Esophagus muscularis mucosa (tissue), 4 donors: Measurements from ENCODE around the gene GADL1. TPM values are rescaled to one million over a fixed set of nuclear protein-coding genes. Genes with fewer than 3 reads are reported as not detected.

Experiments used
- DNase-seq: peaks from one replicate; pipeline ENCODE4 v3.0.0-alpha.2; 2017; ENCODE audit errors: extremely low spot score
- H3K27ac ChIP-seq, 4 donors: fragments of 200-600 bp; sonication (generic); replicated peaks in 1 of 4; 1 replicate in 3 of 4; 2 replicates in 1 of 4; pipeline ENCODE4 v1.5.1; 2016 to 2019; ENCODE audit warnings: mild to moderate bottlenecking in 1 of 4
- H3K27me3 ChIP-seq, 4 donors: fragments of 200-600 bp; sonication (generic); one replicate each; pipeline versions ENCODE4 v1.5.1 to v1.6.0; 2016 to 2019
- H3K36me3 ChIP-seq, 4 donors: fragments of 200-600 bp; sonication (generic); one replicate each; pipeline ENCODE4 v1.5.1; 2016 to 2019
- H3K4me1 ChIP-seq, 4 donors: fragments of 200-600 bp; sonication (generic); one replicate each; pipeline ENCODE4 v1.5.1; 2016 to 2019
- H3K4me3 ChIP-seq, 4 donors: fragments of 200-600 bp; sonication (generic); 1 replicate in 2 of 4; 2 replicates in 2 of 4; pipeline ENCODE4 v1.5.1; 2016 to 2019; ENCODE audit warnings: mild to moderate bottlenecking in 4 of 4, moderate library complexity in 1 of 4
- H3K9me3 ChIP-seq, 4 donors: fragments of 200-600 bp; sonication (generic); 1 replicate in 3 of 4; 2 replicates in 1 of 4; pipeline ENCODE4 v1.5.1; 2016 to 2019
- CTCF ChIP-seq, 3 experiments: fragments of 200-600 bp in 2 of 3; fragments of 450-650 bp in 1 of 3; sonication (generic) in 2 of 3; IDR thresholded peaks; one replicate each; pipeline ENCODE4 v1.5.1; 2017 to 2019; ENCODE audit warnings: antibody characterized with exemption in 3 of 3, mild to moderate bottlenecking in 2 of 3, moderate library complexity in 1 of 3
- EP300 ChIP-seq: sonication (generic); formaldehyde crosslinking; IDR thresholded peaks from one replicate; pipeline ENCODE4 v1.6.1; 2017; ENCODE audit warnings: antibody characterized with exemption
- POLR2A ChIP-seq: fragments of 450-650 bp; IDR thresholded peaks from one replicate; pipeline ENCODE4 v1.6.1; 2017; ENCODE audit warnings: antibody characterized with exemption, moderate library complexity, mild to moderate bottlenecking, low read depth
- POLR2AphosphoS5 ChIP-seq, 2 donors: sonication (generic); formaldehyde crosslinking; IDR thresholded peaks; one replicate each; pipeline ENCODE4 v1.6.1; 2017; ENCODE audit warnings: antibody characterized with exemption in 2 of 2
- WGBS: methylation state at CpG from one replicate; pipeline ENCODE4 v1.1.5; 2018; 5-methylcytosine and 5-hydroxymethylcytosine counted together
- intact Hi-C: fragments of 100-400 bp; cut with DNase I; formaldehyde crosslinking; loops from one replicate; pipeline ENCODE4 v1.15.1; 2023
- total RNA-seq, 4 donors: library from RNA; depleted of rRNA; stranded (reverse); fragments of >200 nt; gene quantifications; one replicate each; pipeline versions ENCODE4 v1.1.0 to v1.2.1, GENCODE V29; 2016

The GADL1 gene
- total RNA-seq, 4 donors from 2014 or later: 1.7 to 4.6 (median 3.0) TPM

GRCh38 chr3:30872879-30873278 lies 21.6 kb downstream of the GADL1 start:
- H3K27ac ChIP-seq: no peak overlapping the region

DNA sequence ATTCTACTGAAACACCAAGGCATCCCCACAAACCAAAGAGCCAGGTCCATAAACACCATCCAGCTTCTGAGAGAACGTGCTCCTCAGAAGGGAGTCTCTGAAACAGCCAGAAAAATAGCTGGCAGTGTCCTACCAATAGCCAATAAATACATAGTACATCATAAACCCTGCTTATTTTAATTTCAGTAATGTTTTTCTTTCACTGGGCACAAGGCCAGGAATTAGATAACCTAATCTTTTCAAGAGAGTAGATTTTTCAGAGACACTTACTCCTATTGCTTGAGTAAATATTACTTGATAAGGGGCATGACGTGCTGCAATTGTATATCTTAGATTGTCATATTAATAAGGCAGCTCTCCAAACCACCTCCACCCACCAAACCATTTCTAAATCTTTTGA lies 22.7 kb downstream of the GADL1 start:
- WGBS: 48% methylated on average over 2 of the region's 2 CpGs
- TF ChIP-seq POLR2AphosphoS5 (IDR thresholded peaks at IDR 0.05): no peak
- TF ChIP-seq EP300: no peak
- TF ChIP-seq POLR2A: no peak
- no peak for TF ChIP-seq CTCF (IDR thresholded peaks at IDR 0.05)
- Histone ChIP-seq H3K4me1 (peaks cover 0 to 34% (median 25%) of the 10 kb centered on the region in 4 donors), H3K9me3 (no peaks in the 10 kb centered on the region), H3K36me3 (no peaks in the 10 kb centered on the region), H3K27ac (peak overlapping the region in 1 of 4 donors; percentile 1), H3K27me3 (no peaks in the 10 kb centered on the region), H3K4me3 (no peak overlapping the region)
- intact Hi-C loops: no loop called here
- no peak for DNase-seq

More at GRCh38 chr3:30872879-30873278, 21.6 kb downstream of the GADL1 start:
- intact Hi-C loops: no loop called here
- no peaks in the 10 kb centered on the region for H3K9me3 ChIP-seq
- TF ChIP-seq CTCF (IDR thresholded peaks at IDR 0.05) (no peak), EP300 (no peak), POLR2A (no peak), POLR2AphosphoS5 (IDR thresholded peaks at IDR 0.05) (no peak)
- no peaks in the 10 kb centered on the region for H3K27me3 ChIP-seq
- H3K4me1 ChIP-seq: peaks cover 0 to 29% (median 23%) of the 10 kb centered on the region in 4 donors
- DNase-seq: no peak
- no peaks in the 10 kb centered on the region for H3K36me3 ChIP-seq
- H3K4me3 ChIP-seq: no peak overlapping the region

DNA sequence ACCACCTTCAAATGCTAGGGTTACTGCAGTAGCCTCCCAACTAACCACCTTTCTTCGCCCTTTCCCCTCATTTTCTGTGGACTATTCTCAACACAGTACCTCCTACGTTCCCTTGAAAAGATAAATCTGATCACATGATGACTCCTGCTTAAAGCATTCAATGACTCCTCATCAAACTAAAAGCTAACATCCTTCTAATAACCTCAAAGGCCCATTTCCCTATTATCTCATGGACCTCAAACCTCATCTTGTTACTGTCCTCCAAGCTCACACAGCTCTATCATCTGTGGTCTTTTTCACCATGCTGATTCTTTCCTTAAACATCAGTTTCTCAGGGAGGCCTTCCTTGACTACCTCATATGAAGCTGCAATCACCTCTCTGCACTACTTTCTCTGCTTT lies 29.6 kb downstream of the GADL1 start:
- intact Hi-C loops: no loop called here
- H3K4me1 ChIP-seq: peaks cover 3 to 36% (median 26%) of the 10 kb centered on the region in 4 donors
- no peaks in the 10 kb centered on the region for H3K9me3 ChIP-seq
- no peaks in the 10 kb centered on the region for H3K27me3 ChIP-seq
- H3K36me3 ChIP-seq: no peaks in the 10 kb centered on the region
- no peak for TF ChIP-seq POLR2A
- no peak for TF ChIP-seq EP300
- TF ChIP-seq CTCF (IDR thresholded peaks at IDR 0.05): no peak
- TF ChIP-seq POLR2AphosphoS5 (IDR thresholded peaks at IDR 0.05): no peak
- H3K4me3 ChIP-seq: no peak overlapping the region
- DNase-seq: no peak
- WGBS: 88% methylated on average over 2 of the region's 2 CpGs
- peak overlapping the region in 2 of 4 donors; percentile 49 to 50 for H3K27ac ChIP-seq

DNA sequence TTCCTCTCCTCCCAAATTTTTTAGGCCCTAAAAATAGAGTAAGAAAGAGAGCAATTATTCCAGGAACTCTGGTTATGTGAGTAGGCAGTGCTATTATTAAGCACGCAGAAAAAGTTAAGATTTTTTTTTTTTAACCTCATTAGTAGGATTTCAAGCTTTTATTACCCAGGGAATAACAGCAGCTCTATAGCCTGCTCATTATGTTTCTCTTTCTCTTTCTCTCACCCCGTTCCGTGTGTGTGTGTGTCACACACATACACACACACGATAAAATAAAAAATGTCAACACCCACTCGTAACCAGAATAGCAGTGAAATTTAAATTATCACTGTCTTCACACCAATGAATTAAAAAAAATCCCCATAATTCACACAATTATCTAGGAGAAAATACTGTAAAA lies 30.3 kb downstream of the GADL1 start:
- Histone ChIP-seq H3K36me3 (no peaks in the 10 kb centered on the region), H3K27me3 (no peaks in the 10 kb centered on the region), H3K4me1 (peaks cover 3 to 34% (median 24%) of the 10 kb centered on the region in 4 donors), H3K27ac (peak overlapping the region in 2 of 4 donors; percentile 49 to 50), H3K4me3 (peak overlapping the region in 1 of 4 donors; percentile 13), H3K9me3 (no peaks in the 10 kb centered on the region)
- TF ChIP-seq POLR2AphosphoS5 (IDR thresholded peaks at IDR 0.05) (no peak), CTCF (IDR thresholded peaks at IDR 0.05) (no peak), EP300 (no peak), POLR2A (no peak)
- intact Hi-C loops: no loop called here
- DNase-seq: no peak
- WGBS: 65% methylated on average over 5 of the region's 5 CpGs

- intact Hi-C loops: no loop called here
- DNase-seq: no peak
- no peak overlapping the region for H3K27ac ChIP-seq
- H3K4me3 ChIP-seq: no peak overlapping the region
- H3K9me3 ChIP-seq: no peaks in the 10 kb centered on the region
- TF ChIP-seq POLR2AphosphoS5 (IDR thresholded peaks at IDR 0.05): no peak
- no peak for TF ChIP-seq EP300
- TF ChIP-seq POLR2A: no peak
- TF ChIP-seq CTCF (IDR thresholded peaks at IDR 0.05): no peak
- H3K36me3 ChIP-seq: no peaks in the 10 kb centered on the region
- 88% methylated on average over 2 of the region's 2 CpGs for WGBS
- no peaks in the 10 kb centered on the region for H3K27me3 ChIP-seq
- H3K4me1 ChIP-seq: peaks cover 3 to 17% (median 11%) of the 10 kb centered on the region in 4 donors
Measured at GRCh38 chr3:30862004-30862403, 32.5 kb downstream of the GADL1 start.
